T-helper 1 cell (primary cell): ENCODE measurements around the gene MTMR6.

Experiments
- DNase-seq, 5 donors: peaks; one replicate each; pipeline ENCODE4 v3.0.0-alpha.2; 2012 to 2020

The MTMR6 gene

DNA sequence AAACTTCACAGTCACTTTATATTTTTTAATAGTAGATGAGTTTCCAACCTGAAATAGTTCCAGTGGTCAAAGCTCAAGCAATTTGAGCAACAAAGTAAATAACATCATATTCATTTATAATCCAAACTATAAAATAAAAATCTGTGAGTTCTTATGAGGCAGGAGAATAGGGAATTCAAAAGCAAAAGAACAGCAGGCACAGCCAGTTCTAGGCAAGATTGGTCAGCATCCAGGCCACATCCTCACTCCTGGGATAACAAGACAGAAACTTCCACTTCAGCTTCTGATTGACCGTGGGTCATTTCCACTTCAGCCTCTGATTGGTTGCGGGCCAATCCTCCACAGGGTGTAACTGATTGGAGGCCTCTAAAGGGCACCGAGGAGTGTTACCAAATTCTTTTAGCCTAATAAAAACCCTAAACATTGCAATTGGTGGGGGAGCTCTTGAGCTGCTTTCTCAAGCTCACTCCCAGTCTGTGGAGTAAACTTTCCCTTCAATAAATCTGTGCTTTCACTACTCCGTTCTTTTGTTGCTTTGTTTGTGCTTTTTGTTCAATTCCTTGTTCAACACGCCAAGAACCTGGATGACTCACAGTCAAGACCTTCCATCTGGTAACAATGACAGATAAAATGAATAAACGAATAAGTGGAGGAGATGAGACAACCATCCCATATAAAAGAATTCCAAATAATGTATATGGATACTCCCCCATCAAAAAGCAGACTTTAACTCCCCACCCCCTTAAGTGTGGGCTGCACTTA lies 72.6 kb downstream of the MTMR6 start:
- DNase-seq: no peak

DNA sequence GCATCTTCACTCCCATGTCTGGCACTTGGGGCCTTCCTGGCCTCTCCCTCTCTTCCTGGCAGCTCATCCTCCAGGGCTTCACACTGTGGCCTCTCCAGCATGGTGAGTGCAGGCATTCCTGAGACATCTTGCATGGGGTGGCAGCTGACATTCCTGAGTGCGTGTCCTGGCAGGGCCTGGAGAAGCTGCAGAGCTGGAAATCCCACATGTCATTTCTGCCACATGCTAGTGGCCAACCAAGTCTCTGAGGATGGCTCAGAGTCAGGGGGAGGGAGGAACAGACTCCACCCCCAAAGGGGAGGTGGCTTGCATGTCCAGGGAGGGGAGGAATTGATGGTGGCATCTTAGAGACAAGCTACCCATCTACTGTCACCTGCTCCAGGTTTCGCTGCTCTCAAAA lies 73.6 kb downstream of the MTMR6 start:
- no peak for DNase-seq

GRCh38 chr13:25210842-25211569 lies 76.3 kb downstream of the MTMR6 start:
- no peak for DNase-seq

DNA sequence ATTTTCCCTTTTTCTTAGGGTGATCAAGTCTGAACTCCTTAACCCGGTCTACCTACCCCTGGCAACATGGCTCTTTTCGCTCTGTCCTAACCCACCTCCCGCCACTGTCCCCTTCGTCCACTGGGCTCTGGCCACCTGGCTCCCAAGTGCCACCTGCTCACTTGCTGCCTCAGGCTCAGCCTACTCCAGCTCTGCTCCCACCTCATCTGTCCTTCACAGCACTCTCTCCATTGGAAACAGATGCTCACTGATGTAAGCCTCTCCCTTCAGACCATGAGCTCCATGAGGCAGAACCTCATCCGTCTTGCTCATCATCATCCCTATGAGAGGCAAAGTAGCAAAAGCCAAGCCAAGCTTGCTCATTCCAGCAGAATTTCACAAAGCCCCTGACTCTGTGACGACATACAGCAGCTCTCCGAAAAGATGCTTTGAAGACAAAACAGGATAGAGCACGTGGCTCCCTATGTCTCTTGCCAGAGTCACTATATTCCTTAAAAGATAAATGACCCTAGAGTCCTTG lies 79.9 kb downstream of the MTMR6 start:
- no peak for DNase-seq

- DNase-seq: no peak
These were observed 82.4 kb downstream of the MTMR6 start for GRCh38 chr13:25204863-25205262.

GRCh38 chr13:25203127-25203740 lies 84.1 kb downstream of the MTMR6 start:
- DNase-seq: no peak

- no peak for DNase-seq
These were observed 86.5 kb downstream of the MTMR6 start for GRCh38 chr13:25200783-25201182.

DNA sequence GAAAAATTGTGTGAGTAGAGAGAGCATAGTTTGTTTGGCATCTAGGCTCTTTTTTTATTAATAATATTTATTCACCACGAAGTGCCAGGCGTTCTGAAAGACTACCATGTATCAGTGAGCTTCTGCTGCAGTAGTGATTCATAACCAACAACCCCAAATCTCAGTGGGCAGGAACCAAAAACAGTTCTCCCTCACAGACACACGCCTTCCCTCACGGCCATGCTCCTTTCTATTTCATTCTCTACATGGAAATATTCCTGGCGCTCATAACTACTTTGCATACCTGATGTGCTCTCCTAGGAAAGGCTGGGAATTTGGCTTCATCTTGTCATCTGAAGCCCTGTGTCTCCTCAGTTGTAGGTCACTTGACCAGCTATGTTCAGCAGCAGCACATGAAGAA lies 88.6 kb downstream of the MTMR6 start:
- no peak for DNase-seq

GRCh38 chr13:25196971-25197370 lies 90.3 kb downstream of the MTMR6 start:
- DNase-seq: no peak
